Stimulated activated naive CD8-positive, alpha-beta T cell treated with anti-CD3 and anti-CD28 coated beads, Interleukin-15, Interleukin-2, amounts not matched to agents 100 ng/mL and 50 ng/mL, for 24 hours (primary cell): ENCODE measurements around the gene CSGALNACT2.
"Not testable (repeated sequence)": the region's sequence is repeated elsewhere in the genome, so short reads cannot be mapped to it uniquely, and the experiment has no call there.

ENCODE experiments used
- H3K27ac Mint-ChIP-seq: one replicate; pipeline ENCODE4 v1.8.0; 2021; ENCODE audit warnings: mild to moderate bottlenecking, mixed read lengths
- H3K27me3 Mint-ChIP-seq: one replicate; pipeline ENCODE4 v1.8.0; 2021; ENCODE audit warnings: mixed read lengths
- H3K36me3 Mint-ChIP-seq: one replicate; pipeline ENCODE4 v1.8.0; 2021; ENCODE audit warnings: low read depth, mixed read lengths
- H3K4me1 Mint-ChIP-seq: one replicate; pipeline ENCODE4 v1.8.0; 2021; ENCODE audit warnings: low read depth, mixed read lengths
- H3K4me3 Mint-ChIP-seq: one replicate; pipeline ENCODE4 v1.8.0; 2021; ENCODE audit warnings: mild to moderate bottlenecking, mixed read lengths
- H3K9me3 Mint-ChIP-seq: one replicate; pipeline ENCODE4 v1.8.0; 2021; ENCODE audit warnings: mixed read lengths

Gene CSGALNACT2

DNA sequence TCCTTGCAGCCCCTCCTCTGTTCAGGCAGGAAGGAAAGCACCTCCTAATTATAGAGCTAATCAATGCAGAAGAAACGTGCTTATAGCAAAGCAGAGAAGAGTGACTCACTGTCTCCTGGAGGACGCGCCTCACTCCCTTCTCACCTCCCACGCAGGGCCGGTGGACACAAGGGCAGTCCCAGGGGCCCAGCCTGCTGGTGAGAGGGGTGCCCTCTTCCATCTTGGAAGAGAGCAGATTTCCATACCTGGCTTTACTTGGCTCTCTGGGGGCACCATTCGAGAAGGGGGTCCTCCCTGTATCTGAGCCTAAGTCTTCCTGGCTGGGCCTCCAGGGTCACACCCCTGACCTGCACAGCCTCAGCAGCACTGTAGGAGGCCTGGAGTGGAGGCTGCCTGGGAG is 72.8 kb downstream of the CSGALNACT2 start:
- H3K27ac Mint-ChIP-seq = no peak overlapping the region
- no peaks in the 10 kb centered on the region for H3K27me3 Mint-ChIP-seq
- no peaks in the 10 kb centered on the region for H3K4me1 Mint-ChIP-seq
- no peaks in the 10 kb centered on the region for H3K36me3 Mint-ChIP-seq
- no peaks in the 10 kb centered on the region for H3K9me3 Mint-ChIP-seq
- no peak overlapping the region for H3K4me3 Mint-ChIP-seq

DNA sequence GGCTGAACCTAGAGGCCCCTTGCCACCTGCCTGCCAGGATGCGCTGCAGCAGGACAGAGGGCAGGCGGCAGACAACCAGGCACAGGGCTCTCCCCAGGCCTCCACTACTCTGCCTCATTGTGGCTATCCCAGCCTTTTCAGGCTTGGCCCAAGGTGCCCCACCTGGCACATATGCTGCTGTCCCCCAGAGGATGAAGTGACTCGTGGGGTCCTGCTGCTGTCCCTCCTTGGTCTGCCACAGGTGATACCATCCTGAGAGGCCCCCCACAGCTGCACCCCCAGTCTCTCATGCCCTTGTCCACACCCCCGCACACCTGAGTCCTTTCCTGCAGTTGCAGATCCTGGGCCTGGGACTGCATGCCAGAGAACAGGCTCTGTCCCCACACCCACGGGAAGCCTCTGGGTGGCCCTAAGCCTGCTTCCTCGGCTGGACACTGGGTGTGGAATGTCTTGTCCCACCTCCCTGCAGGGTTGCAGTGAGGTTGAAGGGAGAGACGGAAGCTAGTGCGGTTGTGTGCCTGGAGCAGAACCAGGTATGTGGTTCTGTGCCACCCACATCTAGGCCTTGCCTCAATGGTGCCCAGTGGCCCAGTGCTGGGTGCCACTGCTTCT is 73.3 kb downstream of the CSGALNACT2 start:
- no peaks in the 10 kb centered on the region for H3K27me3 Mint-ChIP-seq
- no peaks in the 10 kb centered on the region for H3K4me1 Mint-ChIP-seq
- no peaks in the 10 kb centered on the region for H3K36me3 Mint-ChIP-seq
- H3K9me3 Mint-ChIP-seq = no peaks in the 10 kb centered on the region
- no peak overlapping the region for H3K4me3 Mint-ChIP-seq
- no peak overlapping the region for H3K27ac Mint-ChIP-seq

DNA sequence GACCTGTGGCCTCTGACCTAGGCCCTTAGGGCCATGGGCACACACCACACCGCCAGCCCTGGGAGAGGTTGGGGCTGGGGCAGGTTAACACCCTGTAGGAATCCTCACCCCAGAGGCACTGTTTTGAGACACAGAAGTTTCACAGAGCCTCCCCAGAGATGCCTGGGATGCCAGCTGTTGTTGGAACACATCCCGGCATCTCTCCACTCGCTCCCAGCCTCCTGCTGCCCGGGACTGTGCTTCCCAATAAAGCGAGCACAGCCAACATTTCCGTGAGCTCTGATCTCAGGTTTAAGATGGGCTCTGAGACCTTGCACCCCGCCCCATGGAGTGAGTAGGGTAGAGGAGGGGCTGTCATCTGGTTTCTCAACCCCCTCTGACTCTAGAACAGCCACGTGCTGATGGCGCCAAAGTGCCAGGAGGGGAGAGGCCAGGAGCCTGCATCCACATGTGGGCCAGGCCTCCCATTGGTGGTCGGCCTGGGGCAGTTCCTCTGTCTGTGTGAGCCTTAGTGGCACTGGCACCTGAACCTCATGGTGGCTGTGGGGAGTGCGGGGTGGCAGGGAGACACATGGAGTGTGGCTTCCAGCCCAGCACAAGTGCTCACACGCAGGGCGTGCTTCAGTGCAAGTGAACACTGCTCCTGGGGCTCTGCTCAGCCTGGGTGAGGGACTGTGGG is 73.9 kb downstream of the CSGALNACT2 start:
- H3K4me1 Mint-ChIP-seq = no peaks in the 10 kb centered on the region
- no peaks in the 10 kb centered on the region for H3K27me3 Mint-ChIP-seq
- no peaks in the 10 kb centered on the region for H3K36me3 Mint-ChIP-seq
- no peak overlapping the region for H3K27ac Mint-ChIP-seq
- no peak overlapping the region for H3K4me3 Mint-ChIP-seq
- no peaks in the 10 kb centered on the region for H3K9me3 Mint-ChIP-seq

GRCh38 chr10:43214071-43214955 is 76.1 kb downstream of the CSGALNACT2 start:
- Mint-ChIP-seq H3K4me3 (no peak overlapping the region), H3K27ac (no peak overlapping the region), H3K36me3 (no peaks in the 10 kb centered on the region), H3K27me3 (no peaks in the 10 kb centered on the region), H3K9me3 (no peaks in the 10 kb centered on the region), H3K4me1 (no peaks in the 10 kb centered on the region)

DNA sequence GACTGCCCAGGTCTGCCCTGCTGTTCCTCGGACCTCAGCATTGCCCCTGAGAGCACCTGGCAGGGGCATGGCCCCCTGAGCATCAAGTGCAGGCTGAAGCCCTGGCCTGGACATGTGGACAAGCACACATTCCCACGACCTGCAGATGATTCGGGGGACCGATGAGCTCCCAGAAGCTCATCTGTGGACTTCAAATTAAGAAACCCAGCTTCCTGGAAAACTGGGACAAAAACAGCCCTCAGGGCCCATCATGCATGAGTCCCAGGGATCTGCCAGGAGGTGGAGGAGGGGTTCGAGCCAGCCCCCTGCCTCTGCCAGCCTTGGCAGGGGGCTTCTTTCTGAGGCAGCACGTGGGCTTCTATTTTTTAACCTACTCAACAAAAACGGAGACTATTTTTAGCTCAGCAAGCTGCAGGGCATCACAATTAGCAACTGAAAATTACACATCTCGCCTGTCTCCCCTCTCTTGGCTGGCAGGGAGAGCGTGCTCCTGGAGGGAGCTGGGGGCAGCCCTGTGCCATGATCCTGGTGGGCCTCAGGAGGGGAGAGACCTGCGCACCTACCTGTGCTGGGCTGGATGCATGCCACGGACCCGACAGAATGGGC is 76.8 kb downstream of the CSGALNACT2 start:
- no peak overlapping the region for H3K4me3 Mint-ChIP-seq
- H3K9me3 Mint-ChIP-seq = no peaks in the 10 kb centered on the region
- no peaks in the 10 kb centered on the region for H3K4me1 Mint-ChIP-seq
- no peaks in the 10 kb centered on the region for H3K36me3 Mint-ChIP-seq
- no peaks in the 10 kb centered on the region for H3K27me3 Mint-ChIP-seq
- H3K27ac Mint-ChIP-seq = no peak overlapping the region

DNA sequence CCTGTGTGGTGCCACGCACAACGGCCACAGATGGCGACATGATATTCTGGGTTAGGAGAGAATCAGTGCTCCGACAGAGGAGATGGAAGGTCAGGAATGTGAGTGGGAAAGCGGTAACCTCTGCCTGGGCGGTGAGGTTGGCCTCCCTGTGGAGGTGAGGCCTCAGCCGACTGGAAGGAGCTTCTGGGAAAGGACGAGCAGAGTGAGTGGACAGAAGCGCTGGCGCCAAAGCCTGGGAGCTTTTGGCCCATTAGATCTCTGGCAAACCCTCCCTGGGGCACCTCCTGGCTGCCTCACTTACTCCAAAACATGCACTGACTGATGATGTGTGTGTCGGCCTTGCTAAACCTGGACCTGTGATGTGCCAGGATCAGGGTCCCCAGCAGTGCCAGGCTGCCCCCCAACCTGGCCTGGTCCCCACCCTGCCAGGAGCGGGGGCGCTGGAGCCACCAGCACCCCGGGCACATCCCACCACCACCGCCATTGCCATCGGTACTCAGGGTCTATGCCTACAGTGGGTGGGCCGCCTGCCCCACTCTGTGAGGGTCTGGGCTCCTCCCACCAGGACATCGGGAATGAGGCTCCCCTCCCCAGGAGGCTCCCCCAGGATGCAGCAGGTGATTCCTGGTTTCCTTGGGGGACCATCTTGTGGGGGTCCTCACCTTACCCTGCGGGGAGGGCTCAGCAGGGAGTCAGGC is 77.7 kb downstream of the CSGALNACT2 start:
- peaks cover 2% of the 10 kb centered on the region for H3K4me1 Mint-ChIP-seq
- no peaks in the 10 kb centered on the region for H3K9me3 Mint-ChIP-seq
- no peaks in the 10 kb centered on the region for H3K27me3 Mint-ChIP-seq
- H3K36me3 Mint-ChIP-seq = no peaks in the 10 kb centered on the region
- no peak overlapping the region for H3K27ac Mint-ChIP-seq
- no peak overlapping the region for H3K4me3 Mint-ChIP-seq

- Mint-ChIP-seq H3K27ac (no peak overlapping the region), H3K36me3 (no peaks in the 10 kb centered on the region), H3K27me3 (no peaks in the 10 kb centered on the region), H3K9me3 (no peaks in the 10 kb centered on the region), H3K4me3 (no peak overlapping the region), H3K4me1 (peaks cover 7% of the 10 kb centered on the region)
Measured at GRCh38 chr10:43216931-43217562, 78.8 kb downstream of the CSGALNACT2 start.

- Mint-ChIP-seq H3K9me3 (no peaks in the 10 kb centered on the region), H3K27ac (no peak overlapping the region), H3K4me3 (no peak overlapping the region)
Measured at GRCh38 chr10:43217563-43218205, 79.4 kb downstream of the CSGALNACT2 start.

GRCh38 chr10:43218206-43218950 is 80.1 kb downstream of the CSGALNACT2 start:
- Mint-ChIP-seq H3K4me1 (peaks cover 7% of the 10 kb centered on the region), H3K27ac (no peak overlapping the region), H3K27me3 (no peaks in the 10 kb centered on the region), H3K4me3 (no peak overlapping the region), H3K9me3 (no peaks in the 10 kb centered on the region), H3K36me3 (no peaks in the 10 kb centered on the region)

More at GRCh38 chr10:43217563-43218205, 79.4 kb downstream of the CSGALNACT2 start:
- H3K36me3 Mint-ChIP-seq = no peaks in the 10 kb centered on the region
- no peaks in the 10 kb centered on the region for H3K27me3 Mint-ChIP-seq
- peaks cover 7% of the 10 kb centered on the region for H3K4me1 Mint-ChIP-seq

GRCh38 chr10:43218951-43219837 is 80.9 kb downstream of the CSGALNACT2 start:
- no peak overlapping the region for H3K4me3 Mint-ChIP-seq
- peaks cover 7% of the 10 kb centered on the region for H3K4me1 Mint-ChIP-seq
- no peaks in the 10 kb centered on the region for H3K27me3 Mint-ChIP-seq
- H3K36me3 Mint-ChIP-seq = no peaks in the 10 kb centered on the region
- no peak overlapping the region for H3K27ac Mint-ChIP-seq
- H3K9me3 Mint-ChIP-seq = no peaks in the 10 kb centered on the region

DNA sequence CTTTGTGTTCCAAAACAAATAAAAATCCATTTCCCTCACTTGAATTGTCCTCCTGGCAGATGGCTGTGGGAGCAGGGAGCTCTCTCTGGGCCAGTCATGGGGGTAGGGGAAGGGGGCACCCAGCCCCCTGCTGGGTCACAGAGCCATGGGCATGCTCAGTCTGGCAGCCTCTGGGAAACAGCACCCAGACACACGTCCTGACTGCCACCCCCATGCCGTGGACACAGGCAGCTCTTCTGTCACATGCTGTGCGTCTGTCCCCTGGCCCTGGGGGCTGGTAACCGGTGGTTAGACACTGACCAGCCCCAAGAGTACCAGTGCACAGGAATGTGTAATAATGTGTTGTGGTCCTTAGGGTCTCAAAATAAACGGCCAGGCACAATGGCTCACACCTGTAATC is 81.6 kb downstream of the CSGALNACT2 start:
- Mint-ChIP-seq H3K9me3 (no peaks in the 10 kb centered on the region), H3K36me3 (no peaks in the 10 kb centered on the region), H3K27ac (no peak overlapping the region), H3K4me3 (no peak overlapping the region), H3K27me3 (no peaks in the 10 kb centered on the region), H3K4me1 (peaks cover 8% of the 10 kb centered on the region)

DNA sequence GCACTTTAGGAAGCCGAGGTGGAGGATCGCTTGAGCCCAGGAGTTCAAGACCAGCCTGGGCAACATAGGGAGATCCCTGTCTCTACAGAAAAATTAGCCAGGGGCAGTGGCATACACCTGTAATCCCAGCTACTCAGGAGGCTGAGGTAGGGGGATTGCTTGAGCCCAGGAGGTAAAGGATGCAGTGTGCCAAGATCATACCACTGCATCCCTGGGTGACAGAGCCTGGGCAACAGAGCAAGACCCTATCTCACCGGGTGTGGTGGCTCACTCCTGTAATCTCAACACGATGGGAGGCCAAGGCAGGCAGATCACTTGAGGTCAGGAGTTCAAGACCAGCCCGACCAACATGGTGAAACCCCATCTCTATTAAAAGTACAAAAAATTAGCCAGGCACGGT is 82.0 kb downstream of the CSGALNACT2 start:
- H3K9me3 Mint-ChIP-seq, H3K36me3 Mint-ChIP-seq, H3K27me3 Mint-ChIP-seq, H3K27ac Mint-ChIP-seq, H3K4me3 Mint-ChIP-seq: not testable (repeated sequence)
- H3K4me1 Mint-ChIP-seq = peaks cover 12% of the 10 kb centered on the region
